Keratinocyte (primary cell): ENCODE results near the gene RFX3. TPM values are rescaled to one million over a fixed set of nuclear protein-coding genes. Genes with fewer than 3 reads are reported as not detected.

Experiments
- DNase-seq: peaks from one replicate; pipeline ENCODE4 v3.0.0-alpha.2; 2011; ENCODE audit warnings: low read depth, missing footprints, low spot score
- FAIRE-seq: peaks from 2 replicates; lab custom pipeline; 2011; peaks lifted over from hg19 to GRCh38; lab: Jason Lieb, UNC
- H2AFZ ChIP-seq: 2 replicates; pipeline ENCODE4 v1.6.0; 2012; ENCODE audit warnings: low read length, control low read depth, inconsistent platforms; ENCODE audit not compliant: control insufficient read depth
- H3K27ac ChIP-seq: 2 replicates; pipeline ENCODE4 v1.5.1; 2011; ENCODE audit warnings: low read length; ENCODE audit not compliant: control insufficient read depth, insufficient read depth
- H3K27me3 ChIP-seq: 3 replicates; pipeline ENCODE4 v1.6.0; 2011; ENCODE audit warnings: low read length; ENCODE audit not compliant: control insufficient read depth, insufficient read depth; ENCODE audit errors: extremely low read depth
- H3K36me3 ChIP-seq, 2 experiments: 2 replicates in 1 of 2; 3 replicates in 1 of 2; pipeline ENCODE4 v1.5.1; 2011; ENCODE audit warnings: low read length in 2 of 2, mild to moderate bottlenecking in 1 of 2; ENCODE audit not compliant: control insufficient read depth in 2 of 2, insufficient read depth in 2 of 2; ENCODE audit errors: extremely low read depth in 1 of 2
- H3K4me1 ChIP-seq: 3 replicates; pipeline ENCODE4 v1.5.1; 2011; ENCODE audit warnings: low read length; ENCODE audit not compliant: control insufficient read depth, insufficient read depth; ENCODE audit errors: extremely low read depth
- H3K4me2 ChIP-seq: 3 replicates; pipeline ENCODE4 v1.6.0; 2011; ENCODE audit warnings: low read depth, low read length; ENCODE audit not compliant: control insufficient read depth, insufficient read depth; ENCODE audit errors: extremely low read depth
- H3K4me3 ChIP-seq, 3 experiments: fragments of 200-600 bp in 1 of 3; sonication (generic) in 1 of 3; 2 replicates in 2 of 3; 3 replicates in 1 of 3; pipeline ENCODE4 v1.5.1; 2011 to 2016; ENCODE audit warnings: low read length in 3 of 3, mild to moderate bottlenecking in 3 of 3, control low read depth in 2 of 3, inconsistent platforms in 1 of 3, low read depth in 1 of 3, mixed read lengths in 1 of 3, mixed run types in 1 of 3, moderate library complexity in 1 of 3; ENCODE audit not compliant: control insufficient read depth in 2 of 3, insufficient read depth in 2 of 3; ENCODE audit errors: extremely low read depth in 1 of 3
- H3K79me2 ChIP-seq: 2 replicates; pipeline ENCODE4 v1.6.0; 2012; ENCODE audit warnings: low read length; ENCODE audit not compliant: control insufficient read depth, insufficient read depth
- H3K9ac ChIP-seq: 3 replicates; pipeline ENCODE4 v1.6.0; 2011; ENCODE audit warnings: low read length; ENCODE audit not compliant: control insufficient read depth, insufficient read depth; ENCODE audit errors: extremely low read depth
- H3K9me1 ChIP-seq: 3 replicates; pipeline ENCODE4 v1.6.0; 2011; ENCODE audit warnings: low read length; ENCODE audit not compliant: control insufficient read depth, insufficient read depth; ENCODE audit errors: extremely low read depth
- H3K9me3 ChIP-seq: 2 replicates; pipeline ENCODE4 v1.5.1; 2012; ENCODE audit warnings: low read depth, low read length; ENCODE audit not compliant: control insufficient read depth
- H4K20me1 ChIP-seq: 3 replicates; pipeline ENCODE4 v1.6.0; 2011; ENCODE audit warnings: low read length; ENCODE audit not compliant: control insufficient read depth, insufficient read depth; ENCODE audit errors: extremely low read depth
- EZH2 ChIP-seq: IDR thresholded peaks from one replicate; pipeline ENCODE4 v1.6.1; 2012; ENCODE audit warnings: inconsistent platforms, mild to moderate bottlenecking, low read length, moderate library complexity
- dilution Hi-C: fragments of 300-500 bp; cut with MboI; formaldehyde crosslinking; loops from one replicate; pipeline ENCODE4 v1.7.0; 2020; ENCODE audit warnings: low sequenced_read_pairs; ENCODE audit not compliant: extremely low pct_ligation_motif_present
- polyA plus RNA-seq, 5 experiments: library from polyadenylated mRNA; depleted of rRNA in 3 of 5; stranded (reverse) in 3 of 5; stranded (forward) in 1 of 5; unstranded in 1 of 5; fragments of >200 nt; gene quantifications; 1 replicate in 1 of 5; 2 replicates in 3 of 5; 3 replicates in 1 of 5; pipeline versions ENCODE4 v1.2.1 to v1.2.3, GENCODE V29; 2011 to 2012; ENCODE audit warnings: missing spikeins in 2 of 5, low read depth in 1 of 5, low replicate concordance in 1 of 5
- TF ChIP-seq, protein P1 (sequence below), 3 experiments: IDR thresholded peaks in 1 of 3; conservative IDR thresholded peaks in 1 of 3; optimal IDR thresholded peaks in 1 of 3; 2 replicates in 2 of 3; 3 replicates in 1 of 3; pipeline versions ENCODE3 to v1.5.1; 2011; ENCODE audit warnings: low read length in 3 of 3, mild to moderate bottlenecking in 3 of 3, moderate library complexity in 2 of 3, control low read depth in 1 of 3, inconsistent platforms in 1 of 3; ENCODE audit not compliant: insufficient read depth in 2 of 3; ENCODE audit errors: extremely low read depth in 1 of 3

RFX3 gene
- polyA plus RNA-seq, 1 donor (not counting 4 experiments of a cell fraction or from before 2014, with no cell fraction given): 1.8 TPM

DNA sequence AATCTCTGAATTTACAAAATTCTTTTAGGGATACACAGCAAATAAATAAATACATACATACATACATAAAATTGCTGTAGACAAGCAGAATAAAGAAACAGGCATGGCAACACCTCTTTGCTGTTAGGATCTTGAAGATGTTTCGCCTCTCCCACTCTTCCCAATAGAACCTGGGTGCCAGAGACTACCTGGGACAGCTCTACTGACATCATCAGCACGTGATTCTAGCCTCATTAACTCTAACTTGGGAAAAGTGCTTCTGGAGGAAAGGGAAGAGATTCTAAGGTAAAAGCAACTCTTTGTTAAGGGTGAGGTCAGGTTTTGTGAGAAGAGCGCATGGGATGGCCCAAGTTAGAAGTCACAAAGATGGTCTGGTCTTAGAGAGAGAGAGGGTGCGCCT, 339.1 kb downstream of the RFX3 start:
- FAIRE-seq (no peak), DNase-seq (no peak)
- Histone ChIP-seq H3K9me1 (no peaks in the 10 kb centered on the region), H3K27me3 (peaks cover 7% of the 10 kb centered on the region), H3K36me3 (no peaks in the 10 kb centered on the region), H4K20me1 (no peaks in the 10 kb centered on the region), H3K9me3 (no peaks in the 10 kb centered on the region), H3K79me2 (no peaks in the 10 kb centered on the region), H3K4me2 (no peak overlapping the region), H2AFZ (no peak overlapping the region), H3K9ac (no peak overlapping the region), H3K4me1 (no peaks in the 10 kb centered on the region), H3K27ac (no peak overlapping the region), H3K4me3 (no peak overlapping the region)
- dilution Hi-C loops: loop anchor here (25.0 kb wide), 1 partner anchor 299 kb away; no protein-coding TSS in a partner anchor
- TF ChIP-seq, protein P1, sequence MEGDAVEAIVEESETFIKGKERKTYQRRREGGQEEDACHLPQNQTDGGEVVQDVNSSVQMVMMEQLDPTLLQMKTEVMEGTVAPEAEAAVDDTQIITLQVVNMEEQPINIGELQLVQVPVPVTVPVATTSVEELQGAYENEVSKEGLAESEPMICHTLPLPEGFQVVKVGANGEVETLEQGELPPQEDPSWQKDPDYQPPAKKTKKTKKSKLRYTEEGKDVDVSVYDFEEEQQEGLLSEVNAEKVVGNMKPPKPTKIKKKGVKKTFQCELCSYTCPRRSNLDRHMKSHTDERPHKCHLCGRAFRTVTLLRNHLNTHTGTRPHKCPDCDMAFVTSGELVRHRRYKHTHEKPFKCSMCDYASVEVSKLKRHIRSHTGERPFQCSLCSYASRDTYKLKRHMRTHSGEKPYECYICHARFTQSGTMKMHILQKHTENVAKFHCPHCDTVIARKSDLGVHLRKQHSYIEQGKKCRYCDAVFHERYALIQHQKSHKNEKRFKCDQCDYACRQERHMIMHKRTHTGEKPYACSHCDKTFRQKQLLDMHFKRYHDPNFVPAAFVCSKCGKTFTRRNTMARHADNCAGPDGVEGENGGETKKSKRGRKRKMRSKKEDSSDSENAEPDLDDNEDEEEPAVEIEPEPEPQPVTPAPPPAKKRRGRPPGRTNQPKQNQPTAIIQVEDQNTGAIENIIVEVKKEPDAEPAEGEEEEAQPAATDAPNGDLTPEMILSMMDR (optimal IDR thresholded peaks at IDR 0.05 in 1 of 3, IDR thresholded peaks at IDR 0.05 in 1 of 3, conservative IDR thresholded peaks at IDR 0.05 in 1 of 3; ENCODE audit: extremely low read depth in 1 of 3, insufficient read depth in 2 of 3, low read length in 3 of 3): no peak
- no peak for TF ChIP-seq EZH2

DNA sequence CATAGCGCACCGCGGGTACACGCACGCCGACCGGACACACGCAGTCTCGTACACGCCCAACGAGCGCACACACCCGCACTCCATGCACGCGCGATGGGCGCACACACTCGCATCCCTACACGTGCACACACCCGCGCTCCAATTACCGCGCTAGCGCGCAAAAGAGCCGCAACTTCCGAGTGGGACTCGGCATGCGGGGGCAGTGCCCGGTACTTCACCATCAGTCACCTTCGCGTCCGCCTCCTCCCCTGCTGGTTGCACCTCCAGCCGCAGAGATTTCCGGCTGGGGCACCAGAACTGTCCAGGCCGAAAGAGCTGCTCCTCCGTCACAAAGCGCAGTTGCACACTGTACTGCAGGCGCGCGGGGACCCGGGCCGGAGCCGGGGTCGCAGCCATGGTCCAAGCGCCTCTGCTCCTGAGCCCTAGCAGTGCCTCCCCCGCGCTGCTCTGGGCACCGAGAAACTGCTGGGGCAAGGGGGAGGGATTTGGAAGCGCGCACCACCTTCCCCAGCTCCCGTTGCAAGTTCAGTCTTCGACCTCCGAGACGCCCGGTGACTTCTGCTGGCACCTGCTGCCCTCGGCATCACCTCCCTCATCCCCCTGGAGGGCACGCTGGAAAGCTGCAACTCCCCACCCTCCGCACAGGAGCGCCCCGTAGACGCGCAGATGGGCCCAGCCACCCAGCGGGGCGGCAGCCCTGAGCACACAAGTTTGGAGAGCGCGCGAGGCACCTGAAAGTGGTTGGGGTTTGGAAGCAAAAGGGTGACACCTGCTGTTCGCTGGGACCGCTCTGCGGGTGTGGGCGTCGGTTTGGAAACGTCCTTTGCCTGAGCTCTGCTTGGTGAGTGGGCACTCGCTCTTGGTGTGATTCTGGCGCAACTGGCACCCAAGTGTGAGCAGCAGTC, 344.5 kb downstream of the RFX3 start:
- Histone ChIP-seq H3K9me1 (no peaks in the 10 kb centered on the region), H3K4me3 (peak overlapping the region in 2 of 3 experiments; percentile 18 to 20), H3K4me1 (no peaks in the 10 kb centered on the region), H3K79me2 (no peaks in the 10 kb centered on the region), H4K20me1 (no peaks in the 10 kb centered on the region), H3K4me2 (peak overlapping the region; percentile 39), H2AFZ (peak overlapping the region; percentile 35), H3K27ac (no peak overlapping the region), H3K9ac (no peak overlapping the region), H3K36me3 (no peaks in the 10 kb centered on the region), H3K27me3 (peaks cover 26% of the 10 kb centered on the region), H3K9me3 (no peaks in the 10 kb centered on the region)
- no peak for FAIRE-seq
- DNase-seq: peak; percentile 1
- TF ChIP-seq, protein P1 (optimal IDR thresholded peaks at IDR 0.05 in 1 of 3, IDR thresholded peaks at IDR 0.05 in 1 of 3, conservative IDR thresholded peaks at IDR 0.05 in 1 of 3; ENCODE audit: extremely low read depth in 1 of 3, insufficient read depth in 2 of 3, low read length in 3 of 3): peak; percentile 48 to 90 (median 79)
- TF ChIP-seq EZH2: peak; percentile 53
- dilution Hi-C loops: loop anchor here (25.0 kb wide), 1 partner anchor 294 kb away; no protein-coding TSS in a partner anchor
